Left colon (tissue), 2 donors: Measurements from ENCODE around the gene EDC4. TPM values are rescaled to one million over a fixed set of nuclear protein-coding genes. Genes with fewer than 3 reads are reported as not detected.
"Not testable (repeated sequence)": the region's sequence is repeated elsewhere in the genome, so short reads cannot be mapped to it uniquely, and the experiment has no call there.

Experiments
- ATAC-seq: fragments of 200-7000 bp; cut with Tn5 transposase; one replicate; pipeline ENCODE4 v1.9.1; 2020; ENCODE audit warnings: mild to moderate bottlenecking, moderate library complexity
- DNase-seq, 2 donors: peaks; one replicate each; pipeline ENCODE4 v3.0.0-alpha.2; 2020
- intact Hi-C, 2 donors: fragments of 100-400 bp; cut with DNase I in 1 of 2; cut with micrococcal nuclease in 1 of 2; formaldehyde crosslinking; loops; one replicate each; pipeline versions ENCODE4 v1.11.2 to v1.14.0; 2022; cut with DNase I, micrococcal nuclease
- long read RNA-seq: library from polyadenylated mRNA; unstranded; transcript quantifications from one replicate; pipeline ENCODE4 v2.0.0, GENCODE V29; 2021
- total RNA-seq, 2 donors: library from RNA; stranded (reverse); fragmentation: NEBNext Ultra II Directional; extraction: Animal tissue kit (Norgen Biotek cat#: 25700); gene quantifications; one replicate each; pipeline ENCODE4 v1.2.1, GENCODE V29; 2021
- donor health status: DM: no; HTN: no; CAD: no.
- donor health status: DM: yes; HTN: yes; CAD: no.

The EDC4 gene, protein sequence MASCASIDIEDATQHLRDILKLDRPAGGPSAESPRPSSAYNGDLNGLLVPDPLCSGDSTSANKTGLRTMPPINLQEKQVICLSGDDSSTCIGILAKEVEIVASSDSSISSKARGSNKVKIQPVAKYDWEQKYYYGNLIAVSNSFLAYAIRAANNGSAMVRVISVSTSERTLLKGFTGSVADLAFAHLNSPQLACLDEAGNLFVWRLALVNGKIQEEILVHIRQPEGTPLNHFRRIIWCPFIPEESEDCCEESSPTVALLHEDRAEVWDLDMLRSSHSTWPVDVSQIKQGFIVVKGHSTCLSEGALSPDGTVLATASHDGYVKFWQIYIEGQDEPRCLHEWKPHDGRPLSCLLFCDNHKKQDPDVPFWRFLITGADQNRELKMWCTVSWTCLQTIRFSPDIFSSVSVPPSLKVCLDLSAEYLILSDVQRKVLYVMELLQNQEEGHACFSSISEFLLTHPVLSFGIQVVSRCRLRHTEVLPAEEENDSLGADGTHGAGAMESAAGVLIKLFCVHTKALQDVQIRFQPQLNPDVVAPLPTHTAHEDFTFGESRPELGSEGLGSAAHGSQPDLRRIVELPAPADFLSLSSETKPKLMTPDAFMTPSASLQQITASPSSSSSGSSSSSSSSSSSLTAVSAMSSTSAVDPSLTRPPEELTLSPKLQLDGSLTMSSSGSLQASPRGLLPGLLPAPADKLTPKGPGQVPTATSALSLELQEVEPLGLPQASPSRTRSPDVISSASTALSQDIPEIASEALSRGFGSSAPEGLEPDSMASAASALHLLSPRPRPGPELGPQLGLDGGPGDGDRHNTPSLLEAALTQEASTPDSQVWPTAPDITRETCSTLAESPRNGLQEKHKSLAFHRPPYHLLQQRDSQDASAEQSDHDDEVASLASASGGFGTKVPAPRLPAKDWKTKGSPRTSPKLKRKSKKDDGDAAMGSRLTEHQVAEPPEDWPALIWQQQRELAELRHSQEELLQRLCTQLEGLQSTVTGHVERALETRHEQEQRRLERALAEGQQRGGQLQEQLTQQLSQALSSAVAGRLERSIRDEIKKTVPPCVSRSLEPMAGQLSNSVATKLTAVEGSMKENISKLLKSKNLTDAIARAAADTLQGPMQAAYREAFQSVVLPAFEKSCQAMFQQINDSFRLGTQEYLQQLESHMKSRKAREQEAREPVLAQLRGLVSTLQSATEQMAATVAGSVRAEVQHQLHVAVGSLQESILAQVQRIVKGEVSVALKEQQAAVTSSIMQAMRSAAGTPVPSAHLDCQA (N-terminal part only)
- 10 to 100 TPM; 54.2 to 76.8 TPM for total RNA-seq
- long read RNA-seq, full-length matches to known transcripts: 11 of 71 reads
- long read RNA-seq, partial matches to known transcripts: 49 of 71 reads
- long read RNA-seq, other reads (novel, unspliced or antisense): 11 of 71 reads

DNA sequence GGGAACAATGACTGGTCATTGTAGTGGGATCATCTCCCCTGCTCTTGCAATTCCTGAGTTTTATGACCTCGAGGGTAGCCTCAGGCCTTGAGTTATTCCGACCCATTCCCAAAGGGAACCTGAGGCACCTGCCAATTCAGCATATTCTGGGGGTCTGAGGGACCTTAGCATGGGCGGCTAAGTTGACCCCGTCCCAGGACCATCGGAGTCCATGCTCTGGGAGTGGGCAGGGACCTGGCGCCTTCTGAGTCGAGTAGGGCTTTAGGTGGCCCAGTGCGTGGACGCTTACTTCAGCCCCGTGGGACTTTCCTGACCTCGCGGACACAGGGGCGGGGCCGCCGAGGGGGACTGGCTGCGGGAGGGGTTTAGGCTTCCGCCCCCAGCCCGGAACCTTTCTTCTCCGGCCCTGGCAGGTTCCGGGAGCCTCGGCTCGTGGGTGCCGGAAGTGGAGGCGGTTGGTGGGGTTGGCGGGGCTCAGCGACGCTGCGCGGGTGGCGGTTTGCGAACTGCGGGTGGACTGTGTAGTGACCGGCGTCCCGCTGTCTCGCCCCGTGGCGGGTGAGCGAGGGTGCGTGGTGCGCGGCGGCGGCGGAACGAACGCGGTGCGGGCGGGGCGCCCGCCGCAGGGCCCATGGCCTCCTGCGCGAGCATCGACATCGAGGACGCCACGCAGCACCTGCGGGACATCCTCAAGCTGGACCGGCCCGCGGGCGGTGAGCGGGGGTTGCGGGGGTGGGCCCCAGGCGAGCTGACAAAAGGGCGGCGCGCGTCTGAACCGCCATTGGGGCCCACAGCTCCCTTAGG lies at the start of gene EDC4:
TSS of gene EDC4 (plus strand) at position 422 of the 804 bp plus-strand sequence. CDS start at position 632, 210 bp downstream.
- ATAC-seq (peak; percentile 87), DNase-seq (peak; percentile 81 to 87)
- intact Hi-C loops: no loop called here

DNA sequence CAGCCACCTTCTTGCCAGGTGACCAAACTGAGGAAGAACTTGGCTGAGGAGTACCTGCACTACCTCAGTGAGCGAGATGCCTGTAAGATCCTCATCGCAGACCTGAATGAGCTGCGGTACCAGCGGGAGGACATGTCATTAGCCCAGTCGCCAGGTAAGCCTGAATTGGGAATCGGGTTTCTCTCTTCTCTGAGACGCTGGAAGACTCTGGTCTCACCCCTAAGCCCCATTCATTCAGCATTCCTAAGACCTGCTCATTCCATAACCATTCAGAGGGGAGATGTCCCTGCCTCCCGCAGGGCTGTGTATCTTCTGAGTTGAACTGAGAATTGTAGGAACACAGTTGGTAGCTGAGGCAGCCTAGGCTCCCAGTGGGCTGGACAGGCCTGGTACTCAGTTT lies 47.7 kb upstream of the EDC4 start:
- no peak for DNase-seq
- intact Hi-C loops: no loop called here
- no peak for ATAC-seq

DNA sequence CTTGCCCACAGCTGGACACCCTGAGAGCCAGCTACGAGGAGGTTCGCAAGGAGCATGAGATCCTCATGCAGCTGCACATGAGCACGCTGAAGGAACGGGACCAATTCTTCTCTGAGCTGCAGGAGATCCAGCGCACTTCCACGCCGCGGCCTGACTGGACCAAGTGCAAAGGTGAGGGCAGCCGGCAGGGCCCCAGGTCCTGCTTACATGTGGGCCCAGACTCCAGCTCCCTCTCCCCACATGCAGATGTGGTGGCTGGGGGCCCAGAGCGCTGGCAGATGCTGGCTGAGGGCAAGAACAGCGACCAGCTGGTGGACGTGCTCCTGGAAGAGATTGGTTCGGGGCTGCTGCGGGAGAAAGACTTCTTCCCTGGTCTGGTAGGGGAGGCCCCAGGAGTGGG lies 46.9 kb upstream of the EDC4 start:
- intact Hi-C loops: no loop called here
- DNase-seq: no peak
- ATAC-seq: no peak

DNA sequence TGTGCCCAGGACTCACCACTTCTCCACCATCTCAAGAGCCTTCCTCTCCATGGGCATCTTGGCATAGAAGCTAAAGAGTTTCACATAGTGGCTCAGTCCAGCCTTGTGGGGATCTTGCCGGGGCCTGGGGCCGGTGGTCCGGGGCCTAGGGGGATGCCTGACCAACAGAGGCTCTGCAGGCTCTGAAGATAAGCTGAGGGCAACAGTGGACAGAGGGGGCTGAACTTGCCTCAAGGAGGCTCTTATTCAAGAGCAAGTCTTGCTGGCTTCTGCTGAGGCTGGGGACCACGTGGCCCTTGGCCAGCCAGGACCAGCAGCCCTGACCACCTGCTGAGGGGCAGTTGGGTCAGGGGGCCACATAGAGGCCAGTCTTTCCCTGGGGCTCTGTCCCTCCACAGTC lies 44.2 kb upstream of the EDC4 start:
- intact Hi-C loops: no loop called here
- DNase-seq: no peak

DNA sequence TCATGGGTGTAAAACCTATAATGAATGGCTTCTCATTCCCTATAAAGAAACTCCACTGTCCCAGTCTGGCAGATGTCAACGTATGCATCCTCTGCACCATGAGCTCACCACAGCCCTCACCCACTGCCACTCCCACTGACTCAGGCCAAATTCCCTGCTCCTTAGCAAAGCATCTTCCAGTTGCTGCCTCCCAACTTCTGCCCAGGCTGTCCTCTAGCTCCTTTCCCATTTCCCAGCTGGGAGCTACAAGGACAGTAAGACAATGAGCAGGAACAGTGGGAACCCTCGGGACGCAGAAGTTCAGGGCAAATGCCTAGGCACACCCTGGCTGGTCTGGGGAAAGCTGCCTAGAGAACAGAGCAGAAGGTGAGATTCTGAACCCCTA lies 39.8 kb upstream of the EDC4 start:
- DNase-seq (no peak), ATAC-seq (peak; percentile 40)
- intact Hi-C loops: no loop called here

More for the DNA sequence above, 44.2 kb upstream of the EDC4 start:
- ATAC-seq: no peak

DNA sequence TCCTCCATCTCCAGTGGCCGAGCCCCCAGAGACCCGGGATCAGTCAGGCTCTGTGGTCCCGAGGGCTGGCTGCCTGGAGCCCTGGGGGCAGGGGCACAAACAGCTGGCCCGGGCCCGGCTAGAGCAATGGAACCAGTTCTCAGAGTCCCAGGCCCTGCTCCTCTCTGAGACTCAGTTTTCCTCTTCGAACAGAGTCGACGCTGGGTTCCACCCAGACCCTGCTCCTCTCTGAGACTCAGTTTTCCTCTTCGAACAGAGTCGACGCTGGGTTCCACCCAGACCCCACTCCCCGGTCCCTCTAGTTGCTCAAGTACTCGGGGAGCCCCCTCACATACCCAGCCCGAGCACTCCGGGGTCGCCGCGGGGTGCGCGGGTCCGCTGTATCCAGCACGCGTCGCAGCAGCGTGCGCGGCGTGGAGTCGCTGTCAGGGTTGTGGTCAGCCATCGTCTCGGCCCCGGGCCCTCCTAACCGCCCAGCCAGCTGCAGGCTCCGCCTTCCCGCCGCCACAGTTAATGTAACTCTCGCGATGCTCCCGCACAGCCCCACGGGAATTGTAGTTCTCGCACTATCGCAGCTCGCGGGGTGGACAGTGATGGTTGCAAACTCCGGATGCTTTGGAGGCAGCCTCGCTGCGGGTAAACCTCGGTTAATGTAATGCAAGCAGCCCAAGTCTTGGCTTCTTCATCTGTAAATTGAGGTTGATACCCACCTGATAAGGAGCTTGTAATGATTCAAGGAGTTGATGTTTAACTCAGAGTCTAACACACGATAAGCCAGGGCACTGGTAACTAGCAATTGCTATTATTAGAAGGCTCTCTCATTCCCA lies 39.2 kb upstream of the EDC4 start:
- intact Hi-C loops: no loop called here
- ATAC-seq: peak; percentile 99
- DNase-seq: peak; percentile 91 to 96

DNA sequence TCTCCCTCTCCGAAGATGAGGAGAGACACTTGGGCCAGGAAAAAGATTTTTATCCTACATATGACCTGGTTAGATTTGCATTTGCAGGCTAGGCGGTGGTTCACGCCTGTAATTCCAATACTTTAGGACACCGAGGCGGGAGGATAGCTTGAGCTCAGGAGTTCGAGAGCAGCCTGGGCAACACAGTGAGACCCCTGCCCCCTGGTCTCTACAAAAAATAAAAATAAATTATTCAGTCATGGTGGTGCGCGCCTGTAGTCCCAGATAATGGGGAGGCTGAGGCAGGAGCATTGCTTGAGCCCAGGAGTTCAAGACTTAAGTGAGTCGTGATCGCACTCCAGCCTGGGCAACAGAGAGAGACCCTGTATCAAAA lies 38.6 kb upstream of the EDC4 start:
- intact Hi-C loops: no loop called here
- ATAC-seq (no peak), DNase-seq (no peak)

DNA sequence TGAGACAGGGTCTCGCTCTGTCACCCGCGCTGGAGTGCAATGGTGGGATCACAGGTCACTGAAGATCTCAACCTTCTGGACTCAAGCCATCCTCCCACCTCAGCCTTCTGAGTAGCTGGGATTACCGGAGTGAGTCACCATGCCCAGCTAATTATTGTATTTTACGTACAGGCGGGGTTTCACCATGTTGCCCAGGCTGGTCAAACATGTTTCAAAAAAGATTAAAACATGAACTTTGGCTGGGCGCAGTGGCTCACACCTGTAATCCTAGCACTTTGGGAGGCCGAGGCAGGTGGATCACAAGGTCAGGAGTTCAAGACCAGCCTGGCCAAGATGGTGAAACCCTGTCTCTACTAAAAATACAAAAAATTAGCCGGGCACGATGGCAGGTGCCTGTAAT lies 35.7 kb upstream of the EDC4 start:
- intact Hi-C loops, ATAC-seq, DNase-seq: not testable (repeated sequence)

DNA sequence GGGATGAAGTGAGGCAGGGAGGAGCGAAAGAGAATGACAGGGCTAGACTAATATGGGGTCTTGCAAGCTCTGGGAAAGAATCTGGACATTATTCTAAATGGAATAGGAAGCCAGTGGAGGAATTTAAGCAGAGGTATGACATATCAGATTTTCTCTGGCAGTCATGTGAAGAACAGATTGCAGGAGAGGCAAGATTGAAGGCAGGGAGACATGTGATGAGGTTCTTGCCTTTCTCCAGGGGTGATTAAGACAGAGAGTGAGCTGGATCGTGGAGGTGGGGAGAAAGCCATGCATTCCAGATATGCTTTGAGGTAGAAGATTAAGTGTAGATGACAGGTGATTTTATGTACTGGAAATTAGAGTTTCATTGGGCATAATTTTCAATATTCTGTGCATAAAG lies 35.0 kb upstream of the EDC4 start:
- ATAC-seq (no peak), DNase-seq (no peak)
- intact Hi-C loops: no loop called here

DNA sequence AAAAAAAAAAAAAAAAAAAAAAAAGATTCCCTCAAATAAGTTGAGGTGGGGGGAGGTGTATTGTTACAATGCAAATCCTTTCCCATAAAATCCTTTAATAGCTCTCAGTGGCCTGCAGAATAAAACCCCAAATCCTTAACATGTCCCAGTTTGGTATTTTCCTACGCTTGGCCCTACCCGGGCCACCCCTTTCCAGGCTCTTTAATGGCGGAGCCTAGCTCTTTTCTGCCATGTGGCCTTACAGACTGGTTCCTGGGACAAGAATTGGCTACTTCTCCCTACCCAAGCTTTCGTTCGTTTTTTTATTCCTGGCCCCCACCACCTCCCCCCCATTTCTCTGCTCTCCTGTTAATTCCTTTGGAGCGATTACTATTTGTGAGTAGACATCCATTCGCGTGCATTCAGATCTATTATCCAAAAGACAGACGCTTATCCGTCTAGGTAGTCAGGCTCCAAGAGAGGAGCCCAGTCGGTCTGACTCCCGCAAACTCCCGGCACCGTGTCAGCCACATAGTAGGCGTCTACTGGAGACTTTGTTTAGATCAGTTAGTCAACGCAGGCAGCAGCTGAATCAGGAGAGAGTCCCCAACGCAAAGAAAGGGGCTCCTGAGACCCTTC lies 31.5 kb upstream of the EDC4 start:
- intact Hi-C loops: no loop called here

DNA sequence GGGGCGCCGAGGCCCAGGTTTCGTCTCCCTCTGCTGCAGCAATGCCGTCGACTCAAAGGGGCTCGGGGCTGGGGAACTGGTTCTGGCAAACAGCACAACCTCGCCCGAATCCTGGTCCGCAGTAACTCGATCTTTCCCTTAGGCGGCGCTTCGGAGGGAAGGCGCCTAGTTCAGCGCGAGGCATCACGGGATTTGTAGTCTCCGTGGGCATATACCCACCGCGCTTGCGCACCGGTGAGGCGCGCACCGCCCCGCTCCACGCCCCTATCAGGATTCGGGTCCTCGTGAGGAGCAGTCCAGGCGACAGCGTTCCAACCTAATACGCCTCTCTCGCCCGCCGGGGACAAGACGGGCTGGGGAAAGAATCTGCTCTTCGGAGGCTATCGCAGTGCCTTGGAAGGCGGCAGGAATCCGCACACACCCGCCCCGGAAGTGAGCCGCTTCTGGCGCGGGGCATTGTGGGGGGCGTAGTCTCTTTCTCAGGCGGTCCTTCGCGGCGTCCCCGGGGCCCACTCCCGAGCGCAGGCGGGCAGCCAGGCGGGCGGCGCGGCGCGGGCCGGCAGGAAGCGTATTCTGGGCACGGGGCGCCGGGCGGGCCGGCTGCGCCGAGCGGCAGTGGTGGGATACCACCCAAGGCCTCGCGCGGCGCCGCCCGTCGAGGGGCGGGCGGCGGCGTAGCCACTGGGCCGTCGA lies 30.9 kb upstream of the EDC4 start, which contains the start of gene THAP11:
TSS of gene THAP11 (plus strand) at position 505 of the 693 bp plus-strand sequence. CDS start 235 bp downstream, outside the sequence.
- DNase-seq (peak; percentile 90 to 96), ATAC-seq (peak; percentile 70)
- intact Hi-C loops: no loop called here

More for the DNA sequence above, 31.5 kb upstream of the EDC4 start:
- peak; percentile 0 for ATAC-seq
- no peak for DNase-seq

DNA sequence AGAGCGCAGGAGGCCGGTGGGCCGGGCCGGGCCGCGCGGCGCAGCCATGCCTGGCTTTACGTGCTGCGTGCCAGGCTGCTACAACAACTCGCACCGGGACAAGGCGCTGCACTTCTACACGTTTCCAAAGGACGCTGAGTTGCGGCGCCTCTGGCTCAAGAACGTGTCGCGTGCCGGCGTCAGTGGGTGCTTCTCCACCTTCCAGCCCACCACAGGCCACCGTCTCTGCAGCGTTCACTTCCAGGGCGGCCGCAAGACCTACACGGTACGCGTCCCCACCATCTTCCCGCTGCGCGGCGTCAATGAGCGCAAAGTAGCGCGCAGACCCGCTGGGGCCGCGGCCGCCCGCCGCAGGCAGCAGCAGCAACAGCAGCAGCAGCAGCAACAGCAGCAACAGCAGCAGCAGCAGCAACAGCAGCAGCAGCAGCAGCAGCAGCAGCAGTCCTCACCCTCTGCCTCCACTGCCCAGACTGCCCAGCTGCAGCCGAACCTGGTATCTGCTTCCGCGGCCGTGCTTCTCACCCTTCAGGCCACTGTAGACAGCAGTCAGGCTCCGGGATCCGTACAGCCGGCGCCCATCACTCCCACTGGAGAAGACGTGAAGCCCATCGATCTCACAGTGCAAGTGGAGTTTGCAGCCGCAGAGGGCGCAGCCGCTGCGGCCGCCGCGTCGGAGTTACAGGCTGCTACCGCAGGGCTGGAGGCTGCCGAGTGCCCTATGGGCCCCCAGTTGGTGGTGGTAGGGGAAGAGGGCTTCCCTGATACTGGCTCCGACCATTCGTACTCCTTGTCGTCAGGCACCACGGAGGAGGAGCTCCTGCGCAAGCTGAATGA lies 30.1 kb upstream of the EDC4 start:
- peak; percentile 28 for ATAC-seq
- intact Hi-C loops: no loop called here

DNA sequence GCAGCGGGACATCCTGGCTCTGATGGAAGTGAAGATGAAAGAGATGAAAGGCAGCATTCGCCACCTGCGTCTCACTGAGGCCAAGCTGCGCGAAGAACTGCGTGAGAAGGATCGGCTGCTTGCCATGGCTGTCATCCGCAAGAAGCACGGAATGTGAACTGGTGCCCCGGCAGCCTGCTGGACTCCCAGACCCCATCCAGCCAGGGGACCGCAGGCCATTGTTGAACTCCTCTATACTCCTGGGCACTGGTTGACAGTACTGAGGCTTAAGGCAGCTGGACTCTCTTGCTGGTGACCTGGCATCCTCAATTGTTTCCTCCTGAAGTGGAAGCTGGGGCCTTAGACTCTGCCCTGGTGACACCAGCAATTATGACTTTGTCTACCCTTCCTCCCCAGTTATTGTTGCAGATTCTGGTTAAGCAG lies 29.5 kb upstream of the EDC4 start:
- DNase-seq (peak in 1 of 2 donors; percentile 42), ATAC-seq (no peak)
- intact Hi-C loops: no loop called here

More for the DNA sequence above, 30.1 kb upstream of the EDC4 start:
- peak; percentile 44 to 70 for DNase-seq

DNA sequence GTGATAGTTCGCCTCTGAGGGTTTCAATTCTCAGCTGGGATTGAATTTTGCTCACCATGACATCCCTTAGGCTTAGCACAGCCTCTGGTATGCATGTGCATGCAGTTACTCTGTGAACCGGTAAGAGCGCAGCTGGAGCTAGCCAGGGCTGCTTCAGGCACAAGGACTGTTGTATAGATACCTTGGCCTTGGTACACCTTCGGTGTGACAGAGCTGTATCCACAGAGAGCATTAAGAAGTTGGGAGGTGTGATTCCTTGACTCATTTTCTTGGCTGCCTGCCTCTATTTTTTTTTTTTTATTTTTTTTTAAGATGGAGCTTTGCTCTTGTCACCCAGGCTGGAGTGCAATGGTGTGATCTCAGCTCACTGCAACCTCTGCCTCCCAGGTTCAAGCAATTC lies 28.4 kb upstream of the EDC4 start:
- intact Hi-C loops: no loop called here
- ATAC-seq: no peak
- DNase-seq: no peak
